DND-41 (cell line): ENCODE measurements around the gene NXF1.

ENCODE experiments used
- ATAC-seq: fragments of 200-7000 bp; cut with Tn5 transposase; 3 replicates; pipeline ENCODE4 v1.9.1; 2021; ENCODE audit warnings: low read depth; ENCODE audit not compliant: insufficient read depth
- DNase-seq: peaks from one replicate; pipeline ENCODE4 v3.0.0-alpha.2; 2020
- H2AFZ ChIP-seq: 2 replicates; pipeline ENCODE4 v1.6.0; 2012; ENCODE audit warnings: low read depth, low read length
- H3K27ac ChIP-seq: 2 replicates; pipeline ENCODE4 v1.5.1; 2012; ENCODE audit warnings: low read length, inconsistent platforms
- H3K27me3 ChIP-seq: fragments of 200-600 bp; sonication (generic); 2 replicates; pipeline ENCODE4 v1.6.0; 2012; ENCODE audit warnings: low read length, mild to moderate bottlenecking, inconsistent platforms; ENCODE audit not compliant: insufficient read depth, poor library complexity
- H3K36me3 ChIP-seq: 2 replicates; pipeline ENCODE4 v1.5.1; 2012; ENCODE audit warnings: low read length, inconsistent platforms; ENCODE audit not compliant: insufficient read depth
- H3K4me1 ChIP-seq: 2 replicates; pipeline ENCODE4 v1.5.1; 2012; ENCODE audit warnings: mild to moderate bottlenecking, low read length; ENCODE audit not compliant: insufficient read depth
- H3K4me2 ChIP-seq: 2 replicates; pipeline ENCODE4 v1.6.0; 2012; ENCODE audit warnings: mild to moderate bottlenecking, moderate library complexity, low read length, inconsistent platforms; ENCODE audit not compliant: insufficient read depth
- H3K4me3 ChIP-seq, 2 experiments: fragments of 200-600 bp in 1 of 2; shearing (Covaris generic) in 1 of 2; 2 replicates each; pipeline ENCODE4 v1.5.1; 2012 to 2016; ENCODE audit warnings: inconsistent platforms in 2 of 2, low read length in 2 of 2, mild to moderate bottlenecking in 2 of 2, low read depth in 1 of 2, moderate library complexity in 1 of 2
- H3K79me2 ChIP-seq: 2 replicates; pipeline ENCODE4 v1.6.0; 2012; ENCODE audit warnings: low read length, inconsistent platforms; ENCODE audit not compliant: insufficient read depth
- H3K9ac ChIP-seq: 2 replicates; pipeline ENCODE4 v1.6.0; 2012; ENCODE audit warnings: low read depth, mild to moderate bottlenecking, inconsistent platforms, low read length, moderate library complexity
- H3K9me3 ChIP-seq: 2 replicates; pipeline ENCODE4 v1.5.1; 2012; ENCODE audit warnings: low read length, moderate library complexity, mild to moderate bottlenecking, inconsistent platforms; ENCODE audit not compliant: insufficient read depth, severe bottlenecking
- H4K20me1 ChIP-seq: 2 replicates; pipeline ENCODE4 v1.6.0; 2012; ENCODE audit warnings: low read length; ENCODE audit not compliant: insufficient read depth
- EZH2 ChIP-seq: IDR thresholded peaks from 3 replicates; pipeline ENCODE4 v1.6.1; 2012; ENCODE audit warnings: borderline replicate concordance, low read depth, mild to moderate bottlenecking, moderate library complexity, low read length, inconsistent platforms; ENCODE audit not compliant: severe bottlenecking
- TF ChIP-seq, protein P1 (sequence below): IDR thresholded peaks from 2 replicates; pipeline ENCODE4 v1.5.1; 2012; ENCODE audit warnings: borderline replicate concordance, low read length, moderate library complexity, mild to moderate bottlenecking; ENCODE audit not compliant: poor library complexity, severe bottlenecking; ENCODE audit errors: extremely low read depth

Gene NXF1

DNA sequence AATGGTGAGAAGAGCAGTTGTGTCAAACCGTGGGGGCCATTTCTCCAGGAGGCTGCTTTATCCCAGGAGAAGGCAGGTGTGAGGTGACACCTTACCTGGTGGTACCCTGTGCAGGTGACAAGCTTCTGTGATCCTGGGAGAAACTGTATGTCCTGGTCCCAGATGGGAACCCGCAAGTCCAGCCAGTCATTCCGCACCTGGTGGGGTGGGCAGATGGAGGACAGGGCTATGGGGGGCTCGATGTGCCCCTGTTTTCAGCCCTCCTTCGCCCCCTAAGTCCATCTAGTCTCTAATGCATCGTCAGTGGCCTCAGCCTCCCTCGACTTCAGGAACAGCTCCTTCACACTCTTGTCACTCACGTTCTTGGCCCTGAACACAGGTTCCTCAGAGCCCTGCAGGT, 30.1 kb upstream of the NXF1 start:
- peaks cover 19% of the 10 kb centered on the region; the same call in 1 of the 2 replicates for H4K20me1 ChIP-seq
- no peak for ATAC-seq
- no peak for TF ChIP-seq EZH2
- TF ChIP-seq, protein P1, sequence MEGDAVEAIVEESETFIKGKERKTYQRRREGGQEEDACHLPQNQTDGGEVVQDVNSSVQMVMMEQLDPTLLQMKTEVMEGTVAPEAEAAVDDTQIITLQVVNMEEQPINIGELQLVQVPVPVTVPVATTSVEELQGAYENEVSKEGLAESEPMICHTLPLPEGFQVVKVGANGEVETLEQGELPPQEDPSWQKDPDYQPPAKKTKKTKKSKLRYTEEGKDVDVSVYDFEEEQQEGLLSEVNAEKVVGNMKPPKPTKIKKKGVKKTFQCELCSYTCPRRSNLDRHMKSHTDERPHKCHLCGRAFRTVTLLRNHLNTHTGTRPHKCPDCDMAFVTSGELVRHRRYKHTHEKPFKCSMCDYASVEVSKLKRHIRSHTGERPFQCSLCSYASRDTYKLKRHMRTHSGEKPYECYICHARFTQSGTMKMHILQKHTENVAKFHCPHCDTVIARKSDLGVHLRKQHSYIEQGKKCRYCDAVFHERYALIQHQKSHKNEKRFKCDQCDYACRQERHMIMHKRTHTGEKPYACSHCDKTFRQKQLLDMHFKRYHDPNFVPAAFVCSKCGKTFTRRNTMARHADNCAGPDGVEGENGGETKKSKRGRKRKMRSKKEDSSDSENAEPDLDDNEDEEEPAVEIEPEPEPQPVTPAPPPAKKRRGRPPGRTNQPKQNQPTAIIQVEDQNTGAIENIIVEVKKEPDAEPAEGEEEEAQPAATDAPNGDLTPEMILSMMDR = no peak
- no peak overlapping the region for H3K9ac ChIP-seq
- H3K9me3 ChIP-seq = no peaks in the 10 kb centered on the region
- no peak overlapping the region for H3K4me2 ChIP-seq
- peaks cover 61% of the 10 kb centered on the region for H3K4me1 ChIP-seq
- no peak overlapping the region for H2AFZ ChIP-seq
- H3K27me3 ChIP-seq = no peaks in the 10 kb centered on the region
- H3K4me3 ChIP-seq = no peak overlapping the region
- H3K27ac ChIP-seq = no peak overlapping the region
- peaks cover 64% of the 10 kb centered on the region for H3K79me2 ChIP-seq
- peaks cover 58% of the 10 kb centered on the region for H3K36me3 ChIP-seq
- DNase-seq = no peak

DNA sequence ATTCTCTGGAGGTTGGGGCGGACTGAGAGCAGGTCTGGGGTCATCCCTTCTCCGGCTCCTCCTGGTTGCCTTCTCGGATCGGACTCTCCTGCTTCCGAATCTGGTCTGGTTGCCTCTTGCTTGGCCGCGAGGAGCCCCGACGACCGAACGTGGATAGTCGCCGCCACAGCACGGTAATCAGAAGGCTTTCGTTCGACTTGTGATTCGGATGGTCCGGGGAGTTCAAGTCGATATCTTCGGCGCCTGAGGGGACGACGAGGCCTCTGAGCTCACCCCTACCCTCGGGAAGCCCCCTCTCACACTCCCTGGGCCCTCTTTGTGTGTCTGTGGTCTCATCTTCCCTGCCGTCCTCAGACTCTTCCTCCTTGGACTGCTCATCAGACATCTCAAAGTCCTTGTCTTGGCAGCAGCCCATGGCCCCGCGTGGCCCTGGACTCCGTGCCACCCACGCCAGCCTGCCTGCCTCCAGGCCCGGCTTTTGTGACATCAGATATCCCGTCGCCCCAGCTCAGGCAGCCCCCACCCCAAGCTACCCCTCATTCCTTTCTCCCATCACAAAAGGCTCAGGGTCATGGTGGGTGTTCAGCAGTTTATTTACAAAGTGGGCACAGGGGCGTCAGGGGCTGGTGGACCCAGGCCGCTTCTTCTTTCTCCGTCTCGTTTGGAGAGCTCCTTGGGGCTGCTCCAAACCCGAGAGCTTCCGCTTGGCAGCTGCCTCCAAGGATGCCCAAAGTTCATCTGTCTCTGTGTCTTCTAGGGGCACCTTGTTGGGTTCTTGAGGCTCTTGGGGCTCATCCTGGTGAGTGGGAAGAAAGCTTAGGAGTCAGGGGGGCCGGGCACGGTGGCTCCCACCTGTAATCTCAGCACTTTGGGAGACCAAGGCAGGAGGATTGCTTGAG, 27.3 kb upstream of the NXF1 start, which contains the start of gene TEX54:
TSS of gene TEX54 (minus strand) at position 506 of the 899 bp plus-strand sequence.
- peaks cover 55% of the 10 kb centered on the region for H3K4me1 ChIP-seq
- ATAC-seq (peak; percentile 10), DNase-seq (no peak)
- peaks cover 67% of the 10 kb centered on the region for H3K36me3 ChIP-seq
- H3K27ac ChIP-seq = peak within 1 kb of the TSS; percentile 79
- peak within 1 kb of the TSS; percentile 94 for H2AFZ ChIP-seq
- H4K20me1 ChIP-seq = peaks cover 23% of the 10 kb centered on the region; the same call in 1 of the 2 replicates
- no peaks in the 10 kb centered on the region for H3K9me3 ChIP-seq
- H3K27me3 ChIP-seq = no peaks in the 10 kb centered on the region
- TF ChIP-seq, protein P1 = no peak
- TF ChIP-seq EZH2 = no peak
- H3K4me2 ChIP-seq = peak within 1 kb of the TSS; percentile 96
- peaks cover 68% of the 10 kb centered on the region for H3K79me2 ChIP-seq
- H3K9ac ChIP-seq = peak within 1 kb of the TSS; percentile 92
- H3K4me3 ChIP-seq = peak within 1 kb of the TSS; percentile 97 to 99

DNA sequence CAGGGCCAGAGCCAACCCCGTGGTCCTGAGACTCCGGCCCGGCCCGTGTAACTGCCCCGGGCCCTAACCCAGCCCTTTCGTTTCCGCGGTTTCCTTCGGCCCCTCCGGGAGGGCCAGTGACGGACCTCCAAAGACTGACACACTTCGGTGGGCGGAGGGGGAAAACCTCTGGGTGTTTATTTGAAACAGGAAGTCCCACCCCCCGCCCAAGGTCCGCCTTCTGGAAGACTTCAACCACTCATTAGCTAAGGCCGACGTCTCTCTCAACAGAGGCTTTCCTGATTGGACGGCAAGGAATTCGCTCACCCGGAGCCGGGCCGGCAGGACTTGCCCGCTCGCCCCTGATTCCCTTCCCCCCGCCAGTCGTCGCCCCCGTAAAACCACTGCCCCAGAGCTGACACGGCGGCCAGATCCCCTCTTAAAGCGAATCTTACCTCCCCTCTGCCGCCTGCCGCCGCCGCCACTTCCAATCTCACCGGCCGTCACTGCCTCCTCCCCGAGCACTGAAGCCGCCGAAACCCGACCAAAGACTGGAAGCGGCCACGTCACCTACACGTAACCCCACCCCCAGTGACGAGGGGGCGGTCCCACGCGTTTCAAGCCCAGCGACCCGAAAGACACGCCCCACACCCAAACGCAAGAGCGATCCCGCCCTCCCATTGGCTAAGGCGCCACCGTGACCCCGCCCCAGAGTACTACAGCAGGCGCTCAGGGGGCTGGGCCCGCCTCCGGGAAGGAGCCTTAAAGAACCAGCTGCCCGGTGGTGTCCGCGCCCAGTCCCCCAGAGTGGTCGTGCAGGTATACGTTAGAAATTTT, 26.5 kb upstream of the NXF1 start, which contains the start of gene STX5:
TSS of gene STX5 (minus strand) at position 532 of the 816 bp plus-strand sequence. CDS start 808 bp downstream, outside the sequence.
- TF ChIP-seq EZH2 = no peak
- TF ChIP-seq, protein P1 = no peak
- Histone ChIP-seq H3K27ac (peak within 1 kb of the TSS; percentile 79), H3K9ac (peak within 1 kb of the TSS; percentile 92), H3K4me3 (peak within 1 kb of the TSS; percentile 97 to 99), H3K4me1 (peaks cover 49% of the 10 kb centered on the region), H2AFZ (peak within 1 kb of the TSS; percentile 94), H4K20me1 (peaks cover 26% of the 10 kb centered on the region; the same call in 1 of the 2 replicates), H3K79me2 (peaks cover 72% of the 10 kb centered on the region), H3K27me3 (no peaks in the 10 kb centered on the region), H3K36me3 (peaks cover 69% of the 10 kb centered on the region), H3K4me2 (peak within 1 kb of the TSS; percentile 96), H3K9me3 (no peaks in the 10 kb centered on the region)
- DNase-seq (peak; percentile 99), ATAC-seq (peak; percentile 89)
